HG03159 (cell line): Measurements from ENCODE around the gene GNAI2.
A peak's percentile ranks its signal among the peaks of the same experiment; 100 is the strongest.
"Not testable (repeated sequence)": the region's sequence is repeated elsewhere in the genome, so short reads cannot be mapped to it uniquely, and the experiment has no call there.

Experiments used
- ATAC-seq: cut with Tn5 transposase; IDR thresholded peaks from one replicate; pipeline ENCODE4 v1.9.1; 2021; ENCODE audit warnings: mild to moderate bottlenecking, moderate library complexity; ENCODE audit not compliant: unreplicated experiment

Gene GNAI2

GRCh38 chr3:50243543-50243895, 7.5 kb downstream of the GNAI2 start:
- no peak for ATAC-seq

- not testable (repeated sequence) for ATAC-seq
Observed at GRCh38 chr3:50244813-50245212, 8.8 kb downstream of the GNAI2 start.

- ATAC-seq: no peak
Observed at GRCh38 chr3:50245251-50245745, 9.3 kb downstream of the GNAI2 start.

- peak; percentile 71 for ATAC-seq
Observed at GRCh38 chr3:50245831-50246516, 10.0 kb downstream of the GNAI2 start.

DNA sequence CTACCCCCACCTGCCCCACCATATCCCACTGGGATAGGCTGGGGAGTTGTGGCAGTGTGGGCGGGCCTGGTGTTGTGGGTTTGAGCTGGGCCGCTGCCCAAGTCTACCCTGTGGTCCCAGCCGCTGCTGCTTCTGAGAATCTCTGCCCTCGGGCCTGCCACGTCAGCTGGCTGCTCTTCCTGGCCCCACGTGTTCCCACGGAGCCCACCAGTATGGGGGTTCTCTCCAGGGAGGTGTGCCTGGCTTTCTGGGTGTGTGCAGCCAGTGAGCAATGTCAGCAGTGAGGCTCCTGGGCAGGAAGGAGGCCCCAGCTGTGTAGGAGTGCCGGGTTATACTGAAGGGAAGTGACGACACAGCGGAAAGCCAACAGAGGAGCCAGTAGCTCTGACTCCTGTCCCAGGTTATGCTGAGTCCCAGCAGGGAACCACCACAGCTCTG, 10.5 kb downstream of the GNAI2 start:
- peak; percentile 39 for ATAC-seq

GRCh38 chr3:50248387-50248786, 12.4 kb downstream of the GNAI2 start:
- no peak for ATAC-seq

DNA sequence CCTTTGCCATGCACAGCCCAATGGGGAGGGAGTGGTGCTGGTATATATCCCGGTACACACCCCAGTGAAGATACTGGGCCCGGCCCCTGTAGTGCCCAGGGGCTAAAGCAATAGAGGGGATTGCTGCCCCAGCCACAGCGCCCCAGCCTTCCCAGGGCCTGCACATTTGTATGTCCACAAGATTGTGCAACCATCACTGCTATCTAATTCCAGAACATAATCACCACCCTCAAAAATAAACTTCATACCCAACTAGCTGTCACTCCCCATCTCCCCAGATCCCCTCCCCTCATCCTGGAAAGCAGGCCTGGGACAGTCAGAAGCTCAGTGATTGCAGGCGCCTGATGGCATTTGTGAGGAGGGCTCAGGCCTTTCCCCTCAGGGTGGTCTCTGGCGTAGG, 13.5 kb downstream of the GNAI2 start:
- ATAC-seq: no peak

DNA sequence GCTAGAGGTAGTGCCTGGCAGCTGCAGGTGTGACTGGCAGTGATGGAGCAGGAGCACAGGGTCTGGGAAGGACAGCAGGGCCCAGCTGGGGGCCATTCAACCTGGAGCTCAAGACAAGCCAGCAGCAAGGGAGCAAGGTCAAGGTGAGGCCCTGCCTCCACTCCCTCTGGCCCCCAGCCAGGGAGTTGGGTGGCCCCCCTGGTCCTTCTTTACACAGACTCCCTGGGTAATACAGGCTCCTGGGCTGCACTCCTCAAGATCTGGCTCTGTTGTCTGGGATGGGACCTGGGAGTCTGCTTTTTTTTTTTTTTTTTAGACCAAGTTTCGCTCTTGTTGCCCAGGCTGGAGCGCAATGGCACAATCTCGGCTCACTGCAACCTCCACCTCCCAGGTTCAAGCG, 14.5 kb downstream of the GNAI2 start:
- no peak for ATAC-seq

DNA sequence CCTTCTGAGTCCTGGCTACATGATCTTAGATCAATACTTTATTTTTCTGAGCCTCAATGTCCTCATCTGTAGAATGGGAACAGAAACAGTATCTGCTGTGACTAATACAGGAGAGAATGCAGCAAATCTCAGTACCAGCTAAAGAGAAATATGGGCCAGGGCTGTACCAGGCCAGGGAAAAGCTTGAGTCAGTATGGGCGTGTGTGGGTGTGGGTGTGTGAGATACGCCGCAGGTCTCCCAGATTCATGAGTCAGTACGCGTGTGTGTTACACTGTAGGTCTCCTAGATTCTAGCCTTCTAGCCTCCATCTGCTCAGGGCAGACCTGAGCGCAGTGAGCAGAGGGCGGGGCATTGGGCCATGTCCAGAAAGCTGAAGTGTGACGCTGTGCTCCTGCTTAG, 15.2 kb downstream of the GNAI2 start:
- no peak for ATAC-seq

DNA sequence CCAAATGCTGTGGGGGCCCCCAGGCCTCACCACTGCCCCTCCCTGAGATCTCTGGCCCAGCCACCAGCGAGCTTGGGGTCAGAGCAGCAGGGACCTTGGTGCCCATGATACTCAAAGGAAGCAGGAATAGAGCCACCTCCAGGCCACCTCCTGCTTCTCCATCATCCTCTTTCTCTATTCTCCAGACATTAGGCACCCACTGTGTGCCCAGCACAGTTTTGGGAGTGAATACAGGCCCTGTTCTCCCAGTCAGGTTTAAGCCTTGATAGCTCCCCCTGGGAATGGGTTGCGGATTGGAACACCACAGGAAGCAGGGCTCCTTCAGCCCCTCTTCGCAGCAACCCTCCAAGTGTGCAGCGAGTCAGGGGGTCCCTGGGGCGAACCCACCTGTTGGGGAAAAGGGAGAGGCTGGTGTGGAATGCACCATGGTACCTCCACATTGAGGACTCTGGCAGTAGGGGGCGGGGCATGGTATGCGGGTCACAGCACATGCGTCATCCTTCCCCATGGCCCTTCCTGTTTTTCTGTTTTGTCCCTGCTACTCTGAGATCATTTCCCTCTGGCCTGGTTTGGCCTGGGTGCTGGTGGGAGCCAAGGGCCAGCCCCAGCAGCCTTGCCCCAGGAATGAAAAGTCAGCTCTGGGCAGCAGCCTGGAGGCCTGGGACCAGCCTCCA, 18.7 kb downstream of the GNAI2 start:
- ATAC-seq: no peak

DNA sequence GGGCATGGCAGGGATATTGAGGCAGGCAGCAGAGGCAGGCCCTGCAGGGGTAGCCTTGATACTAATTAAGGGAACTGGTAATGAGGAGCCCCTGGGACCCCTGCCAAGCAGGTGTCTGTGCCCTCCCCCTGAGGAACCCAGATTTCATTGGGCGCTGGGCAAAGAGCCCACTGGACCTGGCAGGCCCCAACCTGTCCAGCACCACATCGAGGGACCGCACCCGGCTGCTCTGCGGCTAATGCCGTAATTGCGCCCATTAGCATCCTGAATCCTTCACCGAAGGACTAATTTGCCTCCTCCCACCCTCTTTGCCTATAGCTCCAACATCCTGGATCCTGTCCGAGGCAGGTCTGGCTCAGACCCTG, 19.2 kb downstream of the GNAI2 start:
- ATAC-seq: no peak

DNA sequence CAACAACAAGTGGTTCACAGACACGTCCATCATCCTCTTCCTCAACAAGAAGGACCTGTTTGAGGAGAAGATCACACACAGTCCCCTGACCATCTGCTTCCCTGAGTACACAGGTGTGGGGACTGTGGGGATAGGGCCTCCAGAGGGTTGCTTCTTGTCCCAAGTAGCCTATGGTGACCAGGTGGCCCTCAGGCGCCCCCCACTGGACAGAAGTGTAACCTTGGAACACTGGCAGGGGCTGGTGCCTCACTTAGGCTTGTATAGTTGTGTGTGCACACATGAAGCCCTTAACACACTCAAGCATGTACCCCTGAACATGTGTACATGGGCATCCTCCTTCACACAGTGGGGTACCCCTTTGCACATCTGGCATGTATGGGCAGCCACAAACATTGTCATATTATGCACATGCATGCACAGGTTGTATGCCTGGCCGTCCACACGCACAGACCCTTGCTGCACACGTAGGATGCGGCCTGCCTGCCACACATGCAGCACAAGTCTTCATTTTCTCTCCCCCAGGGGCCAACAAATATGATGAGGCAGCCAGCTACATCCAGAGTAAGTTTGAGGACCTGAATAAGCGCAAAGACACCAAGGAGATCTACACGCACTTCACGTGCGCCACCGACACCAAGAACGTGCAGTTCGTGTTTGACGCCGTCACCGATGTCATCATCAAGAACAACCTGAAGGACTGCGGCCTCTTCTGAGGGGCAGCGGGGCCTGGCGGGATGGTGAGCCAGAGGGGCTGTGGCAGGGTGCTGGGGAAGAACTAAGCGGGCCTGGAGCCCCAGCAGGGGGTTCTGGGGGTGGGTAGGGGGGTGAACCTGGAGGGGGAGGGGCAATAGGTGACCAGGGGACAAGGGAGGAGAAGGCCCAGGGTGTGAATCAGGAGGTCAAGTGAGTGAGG, 21.2 kb downstream of the GNAI2 start:
- no peak for ATAC-seq

DNA sequence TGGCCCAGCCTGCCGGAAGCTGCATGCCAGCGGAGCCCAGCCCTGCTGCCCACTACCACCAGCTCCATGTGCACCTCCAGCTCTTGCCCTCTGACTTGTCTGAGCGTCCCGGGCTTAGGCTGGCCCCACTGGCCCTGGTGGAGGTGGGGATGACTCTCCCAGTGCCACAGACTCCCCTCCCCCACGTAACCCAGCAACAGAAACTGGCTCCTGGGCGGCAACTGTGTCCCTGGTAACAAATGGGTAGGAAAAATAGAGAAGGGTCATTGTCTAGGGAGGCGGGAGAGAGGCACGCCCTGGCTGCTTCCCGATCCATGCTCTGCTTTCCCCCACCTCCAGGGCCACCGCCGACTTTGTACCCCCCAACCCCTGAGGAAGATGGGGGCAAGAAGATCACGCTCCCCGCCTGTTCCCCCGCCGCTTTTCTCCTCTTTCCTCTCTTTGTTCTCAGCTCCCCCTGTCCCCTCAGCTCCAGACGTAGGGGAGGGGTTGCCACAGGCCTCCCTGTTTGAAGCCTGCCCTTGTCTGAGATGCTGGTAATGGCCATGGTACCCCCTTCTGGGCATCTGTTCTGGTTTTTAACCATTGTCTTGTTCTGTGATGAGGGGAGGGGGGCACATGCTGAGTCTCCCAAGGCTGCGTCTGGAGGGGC, 22.2 kb downstream of the GNAI2 start:
- ATAC-seq: no peak

GRCh38 chr3:50258979-50259378, 23.0 kb downstream of the GNAI2 start:
- ATAC-seq: no peak

- ATAC-seq: peak; percentile 16
Observed at GRCh38 chr3:50259432-50260026, 23.5 kb downstream of the GNAI2 start.

GRCh38 chr3:50260027-50260941, 24.3 kb downstream of the GNAI2 start:
- peak; percentile 79 for ATAC-seq

DNA sequence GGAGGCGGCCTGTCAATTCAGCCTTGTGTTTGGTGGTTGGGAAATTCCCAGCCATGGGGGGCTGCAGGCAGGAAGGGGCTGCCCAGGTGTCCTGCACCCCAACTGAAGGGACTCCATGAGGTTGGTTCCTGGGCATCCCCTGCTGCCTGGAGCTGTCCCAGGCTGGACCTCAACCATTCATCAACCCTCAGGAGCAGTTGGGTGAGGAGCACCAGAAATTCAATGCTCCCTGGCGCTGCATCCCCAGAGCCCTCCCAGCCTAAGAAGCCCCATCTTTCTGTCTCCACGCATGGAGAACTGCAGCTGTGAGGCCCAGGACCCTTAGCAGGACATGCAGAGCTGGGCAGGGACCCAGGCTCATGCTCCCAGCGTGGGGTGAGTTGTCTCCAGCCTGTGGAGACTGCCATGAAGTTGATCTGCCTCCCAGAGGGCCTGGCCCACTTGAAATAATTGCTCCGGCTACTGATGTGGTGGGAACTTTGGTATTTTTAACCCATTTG, 25.0 kb downstream of the GNAI2 start:
- no peak for ATAC-seq

DNA sequence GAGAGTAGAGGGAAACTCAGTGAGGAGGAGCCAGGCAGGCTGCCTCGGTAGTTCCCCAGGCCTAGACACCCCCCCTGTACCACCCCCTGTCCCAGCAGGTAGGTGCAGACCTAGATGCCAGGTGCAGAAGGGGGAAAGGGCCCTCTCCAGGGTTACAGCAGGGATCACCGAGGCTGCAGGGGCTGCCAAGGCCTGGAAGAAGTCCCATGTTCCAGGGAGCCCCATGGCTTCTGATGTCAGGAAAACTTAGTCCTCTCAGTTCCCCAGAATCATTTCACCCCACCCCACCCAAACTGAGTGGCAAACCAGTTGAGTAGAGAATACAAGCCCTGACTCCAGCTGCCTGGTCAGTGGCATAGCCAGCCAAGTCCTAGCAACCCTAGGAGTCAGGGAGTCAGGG, 25.5 kb downstream of the GNAI2 start:
- ATAC-seq: no peak

DNA sequence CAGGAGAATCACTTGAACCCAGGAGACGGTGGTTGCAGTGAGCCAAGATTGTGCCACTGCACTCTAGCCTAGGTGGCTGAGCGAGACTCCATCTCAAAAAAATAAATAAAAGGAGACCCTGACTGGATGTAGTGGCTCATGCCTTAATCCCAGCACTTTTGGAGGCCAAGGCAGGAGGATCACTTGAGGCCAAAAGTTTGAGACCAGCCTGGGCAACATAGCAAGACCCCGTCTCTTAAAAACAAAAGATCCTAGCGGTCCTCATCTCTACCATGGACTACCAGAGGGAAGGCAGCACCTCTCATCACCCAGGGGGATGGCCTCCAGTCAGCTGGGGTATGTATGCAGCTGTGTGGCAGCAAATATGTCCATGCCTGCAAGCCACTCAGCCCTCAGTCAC, 26.2 kb downstream of the GNAI2 start:
- not testable (repeated sequence) for ATAC-seq
